BJ (cell line): ENCODE data around the gene GFY. TPM values are rescaled to one million over a fixed set of nuclear protein-coding genes. Genes with fewer than 3 reads are reported as not detected.

ENCODE experiments used
- CTCF ChIA-PET: fragments of 350-600 bp; formaldehyde crosslinking; extraction: SDS; loops from one replicate; lab custom pipeline; 2021; ENCODE audit warnings: antibody characterized with exemption, inconsistent platforms; lab: Yijun Ruan, JAX
- POLR2A ChIA-PET: fragments of 300-600 bp; sonication (Branson Sonifier 250); formaldehyde crosslinking; extraction: SDS; loops from one replicate; lab custom pipeline; 2021; ENCODE audit warnings: antibody characterized with exemption; lab: Charles Lee
- DNase-seq: peaks from one replicate; pipeline ENCODE4 v3.0.0-alpha.2; 2011; ENCODE audit warnings: low read depth
- H3K27me3 ChIP-seq: 2 replicates; pipeline ENCODE4 v1.6.0; 2011; ENCODE audit warnings: low read length; ENCODE audit not compliant: control insufficient read depth, insufficient read depth
- H3K36me3 ChIP-seq: 2 replicates; pipeline ENCODE4 v1.5.1; 2011; ENCODE audit warnings: low read length; ENCODE audit not compliant: control insufficient read depth, insufficient read depth
- H3K4me3 ChIP-seq: 2 replicates; pipeline ENCODE4 v1.5.1; 2011; ENCODE audit warnings: low read depth, mild to moderate bottlenecking, control low read depth, low read length
- CTCF ChIP-seq: IDR thresholded peaks from 2 replicates; pipeline ENCODE4 v1.5.1; 2011; ENCODE audit warnings: low read depth, mild to moderate bottlenecking, control low read depth, inconsistent platforms, low read length, moderate library complexity; ENCODE audit not compliant: insufficient read depth
- polyA plus RNA-seq: library from polyadenylated mRNA; depleted of rRNA; stranded (reverse); fragments of >200 nt; gene quantifications from 2 replicates; pipeline ENCODE4 v1.2.3, GENCODE V29; 2011

GFY gene
- polyA plus RNA-seq, 1 experiment = not detected

GRCh38 chr19:49440439-49441209 is 15.4 kb downstream of the GFY start:
- Histone ChIP-seq H3K36me3 (no peaks in the 10 kb centered on the region), H3K4me3 (no peak overlapping the region), H3K27me3 (peaks cover 47% of the 10 kb centered on the region)
- POLR2A ChIA-PET = no interaction called here
- DNase-seq = no peak
- CTCF ChIA-PET = interaction anchor here (1.1 to 2.5 kb wide), 3 partner anchors 14 to 215 kb away, joined by 4 to 12 read pairs (median 6); no protein-coding TSS in a partner anchor
- TF ChIP-seq CTCF = no peak

GRCh38 chr19:49441210-49441959 is 16.2 kb downstream of the GFY start, which contains the start of gene SLC17A7:
SLC17A7 (minus strand) TSS chr19:49441527; CDS start chr19:49441379, 148 bp downstream.
- no peak for TF ChIP-seq CTCF
- CTCF ChIA-PET = interaction anchor here (1.1 to 2.5 kb wide), 8 partner anchors 10 to 75 kb away, joined by 3 to 13 read pairs (median 4); partner anchors contain the start of gene PIH1D1
- Histone ChIP-seq H3K36me3 (no peaks in the 10 kb centered on the region), H3K27me3 (peaks cover 43% of the 10 kb centered on the region), H3K4me3 (peak within 1 kb of the TSS; percentile 72)
- DNase-seq = no peak
- POLR2A ChIA-PET = interaction anchor here (0.6 kb wide), 1 partner anchor 189 kb away, joined by 3 read pairs; no protein-coding TSS in a partner anchor

- H3K27me3 ChIP-seq = peaks cover 41% of the 10 kb centered on the region
- no peak overlapping the region for H3K4me3 ChIP-seq
These were observed 16.8 kb downstream of the GFY start for GRCh38 chr19:49441960-49442350.

GRCh38 chr19:49442354-49442753 is 17.2 kb downstream of the GFY start:
- TF ChIP-seq CTCF = no peak
- POLR2A ChIA-PET = interaction anchor here (0.6 kb wide), 1 partner anchor 18 kb away, joined by 4 read pairs; no protein-coding TSS in a partner anchor
- Histone ChIP-seq H3K36me3 (peaks cover 7% of the 10 kb centered on the region), H3K4me3 (peak overlapping the region; percentile 72), H3K27me3 (peaks cover 38% of the 10 kb centered on the region)
- CTCF ChIA-PET = interaction anchor here (0.7 to 2.3 kb wide), 18 partner anchors 9 to 217 kb away, joined by 3 to 13 read pairs (median 4); partner anchors contain the start of genes GFY and PIH1D1
- no peak for DNase-seq

More at GRCh38 chr19:49441960-49442350, 16.8 kb downstream of the GFY start:
- H3K36me3 ChIP-seq = peaks cover 4% of the 10 kb centered on the region
- no peak for TF ChIP-seq CTCF
- ChIA-PET POLR2A (no interaction called here), CTCF (interaction anchor here (1.1 to 2.3 kb wide), 9 partner anchors 10 to 216 kb away, joined by 3 to 13 read pairs (median 5); partner anchors contain the start of gene PIH1D1)
- DNase-seq = no peak
